Astrocyte (in vitro differentiated cells and primary cell): ENCODE data around the gene SPTLC3. TPM values are rescaled to one million over a fixed set of nuclear protein-coding genes. Genes with fewer than 3 reads are reported as not detected.

ENCODE experiments used
- DNase-seq: peaks from one replicate; pipeline ENCODE4 v3.0.0-alpha.2; 2010; ENCODE audit warnings: low read depth
- FAIRE-seq: peaks from 2 replicates; lab custom pipeline; 2011; peaks lifted over from hg19 to GRCh38; lab: Jason Lieb, UNC
- H2AFZ ChIP-seq: 2 replicates; pipeline ENCODE4 v1.6.0; 2012; ENCODE audit warnings: low read depth, low read length, inconsistent platforms
- H3K27ac ChIP-seq: 2 replicates; pipeline ENCODE4 v1.5.1; 2011; ENCODE audit warnings: low read depth, low read length, inconsistent platforms
- H3K27me3 ChIP-seq: 2 replicates; pipeline ENCODE4 v1.6.0; 2011; ENCODE audit warnings: low read length, inconsistent platforms; ENCODE audit not compliant: insufficient read depth
- H3K36me3 ChIP-seq: 2 replicates; pipeline ENCODE4 v1.5.1; 2011; ENCODE audit warnings: low read length, inconsistent platforms; ENCODE audit not compliant: insufficient read depth
- H3K4me1 ChIP-seq: 2 replicates; pipeline ENCODE4 v1.5.1; 2011; ENCODE audit warnings: low read length, inconsistent platforms; ENCODE audit not compliant: insufficient read depth
- H3K4me2 ChIP-seq: 2 replicates; pipeline ENCODE4 v1.6.0; 2012; ENCODE audit warnings: low read length, inconsistent platforms
- H3K4me3 ChIP-seq: 2 replicates; pipeline ENCODE4 v1.5.1; 2011; ENCODE audit warnings: low read depth, mild to moderate bottlenecking, low read length, inconsistent platforms; ENCODE audit not compliant: insufficient read depth
- H3K79me2 ChIP-seq: 2 replicates; pipeline ENCODE4 v1.6.0; 2012; ENCODE audit warnings: mild to moderate bottlenecking, low read length, inconsistent platforms; ENCODE audit not compliant: insufficient read depth
- H3K9ac ChIP-seq: 2 replicates; pipeline ENCODE4 v1.6.0; 2012; ENCODE audit warnings: mild to moderate bottlenecking, low read length, inconsistent platforms
- H3K9me3 ChIP-seq: 2 replicates; pipeline ENCODE4 v1.5.1; 2012; ENCODE audit warnings: low read depth, mild to moderate bottlenecking, low read length, inconsistent platforms; ENCODE audit not compliant: insufficient read depth
- H4K20me1 ChIP-seq: 2 replicates; pipeline ENCODE4 v1.6.0; 2012; ENCODE audit warnings: low read length, inconsistent platforms; ENCODE audit not compliant: insufficient read depth
- H3K27ac Mint-ChIP-seq: one replicate; pipeline ENCODE4 v1.8.0; 2021; ENCODE audit warnings: mild to moderate bottlenecking, mixed read lengths; ENCODE audit not compliant: unreplicated experiment
- H3K27me3 Mint-ChIP-seq: one replicate; pipeline ENCODE4 v1.8.0; 2021; ENCODE audit warnings: low read depth, mixed read lengths; ENCODE audit not compliant: unreplicated experiment
- H3K36me3 Mint-ChIP-seq: one replicate; pipeline ENCODE4 v1.8.0; 2021; ENCODE audit warnings: low read depth, mixed read lengths; ENCODE audit not compliant: unreplicated experiment
- H3K4me1 Mint-ChIP-seq: one replicate; pipeline ENCODE4 v1.8.0; 2021; ENCODE audit warnings: low read depth, mixed read lengths; ENCODE audit not compliant: unreplicated experiment
- H3K4me3 Mint-ChIP-seq: one replicate; pipeline ENCODE4 v1.8.0; 2021; ENCODE audit warnings: mild to moderate bottlenecking, moderate library complexity, mixed read lengths; ENCODE audit not compliant: unreplicated experiment
- H3K9me3 Mint-ChIP-seq: one replicate; pipeline ENCODE4 v1.8.0; 2021; ENCODE audit warnings: mild to moderate bottlenecking, mixed read lengths; ENCODE audit not compliant: unreplicated experiment
- CTCF ChIP-seq: IDR thresholded peaks from 2 replicates; pipeline ENCODE4 v1.5.1; 2011; ENCODE audit warnings: low read depth, mild to moderate bottlenecking, inconsistent platforms, low read length, moderate library complexity; ENCODE audit not compliant: insufficient read depth
- EZH2 ChIP-seq: IDR thresholded peaks from 2 replicates; pipeline ENCODE4 v1.6.1; 2012; ENCODE audit warnings: mild to moderate bottlenecking, low read length, inconsistent platforms; ENCODE audit not compliant: insufficient read depth
- total RNA-seq: library from RNA; stranded (reverse); gene quantifications from 2 replicates; pipeline ENCODE4 v1.2.1, GENCODE V29; 2021

SPTLC3 gene
- total RNA-seq, 1 donor from 2014 or later: 5.7 TPM

- H3K27me3 ChIP-seq: no peaks in the 10 kb centered on the region
- no peak overlapping the region for H3K4me2 ChIP-seq
- DNase-seq (no peak), FAIRE-seq (no peak)
- Mint-ChIP-seq H3K36me3 (no peaks in the 10 kb centered on the region), H3K27ac (no peak overlapping the region), H3K4me3 (no peak overlapping the region), H3K4me1 (peaks cover 34% of the 10 kb centered on the region), H3K9me3 (no peaks in the 10 kb centered on the region), H3K27me3 (no peaks in the 10 kb centered on the region)
- H3K9ac ChIP-seq: no peak overlapping the region
- no peak overlapping the region for H2AFZ ChIP-seq
- no peaks in the 10 kb centered on the region for H4K20me1 ChIP-seq
- no peak overlapping the region for H3K27ac ChIP-seq
- no peak overlapping the region for H3K4me3 ChIP-seq
- TF ChIP-seq EZH2 (no peak), CTCF (no peak)
- no peaks in the 10 kb centered on the region for H3K79me2 ChIP-seq
- no peaks in the 10 kb centered on the region for H3K36me3 ChIP-seq
- H3K4me1 ChIP-seq: peaks cover 14% of the 10 kb centered on the region
- no peaks in the 10 kb centered on the region for H3K9me3 ChIP-seq
These were observed 1.2 kb upstream of the SPTLC3 start for GRCh38 chr20:13007596-13007995.

GRCh38 chr20:13009682-13010406 lies 1.1 kb downstream of the SPTLC3 start:
- peak overlapping the region; percentile 55 for H3K4me3 Mint-ChIP-seq
- H3K36me3 Mint-ChIP-seq: no peaks in the 10 kb centered on the region
- peak overlapping the region; percentile 24 for H3K27ac Mint-ChIP-seq
- H3K4me1 Mint-ChIP-seq: peaks cover 44% of the 10 kb centered on the region
- peak; percentile 98 for DNase-seq
- H3K27me3 Mint-ChIP-seq: no peaks in the 10 kb centered on the region
- no peaks in the 10 kb centered on the region for H3K27me3 ChIP-seq
- H3K9me3 Mint-ChIP-seq: no peaks in the 10 kb centered on the region
- H3K79me2 ChIP-seq: no peaks in the 10 kb centered on the region
- peak overlapping the region; percentile 63 for H3K9ac ChIP-seq
- H2AFZ ChIP-seq: peak overlapping the region; percentile 74
- H4K20me1 ChIP-seq: no peaks in the 10 kb centered on the region
- H3K9me3 ChIP-seq: no peaks in the 10 kb centered on the region
- peak; percentile 54 for FAIRE-seq
- H3K36me3 ChIP-seq: no peaks in the 10 kb centered on the region
- TF ChIP-seq EZH2 (no peak), CTCF (no peak)
- H3K27ac ChIP-seq: peak overlapping the region; percentile 22
- peak overlapping the region; percentile 49 for H3K4me3 ChIP-seq
- peak overlapping the region; percentile 82 for H3K4me2 ChIP-seq
- peaks cover 17% of the 10 kb centered on the region for H3K4me1 ChIP-seq

GRCh38 chr20:13012886-13013285 lies 4.1 kb downstream of the SPTLC3 start:
- H3K27ac ChIP-seq: no peak overlapping the region
- no peaks in the 10 kb centered on the region for H3K27me3 ChIP-seq
- H3K4me1 Mint-ChIP-seq: peaks cover 40% of the 10 kb centered on the region
- FAIRE-seq (no peak), DNase-seq (no peak)
- no peaks in the 10 kb centered on the region for H3K36me3 ChIP-seq
- H3K4me3 Mint-ChIP-seq: no peak overlapping the region
- H3K79me2 ChIP-seq: no peaks in the 10 kb centered on the region
- H3K27ac Mint-ChIP-seq: no peak overlapping the region
- H3K4me3 ChIP-seq: no peak overlapping the region
- H3K9me3 ChIP-seq: no peaks in the 10 kb centered on the region
- H3K4me2 ChIP-seq: no peak overlapping the region
- H3K9me3 Mint-ChIP-seq: peaks cover 4% of the 10 kb centered on the region
- no peaks in the 10 kb centered on the region for H4K20me1 ChIP-seq
- peaks cover 11% of the 10 kb centered on the region for H3K4me1 ChIP-seq
- TF ChIP-seq CTCF (no peak), EZH2 (no peak)
- H3K27me3 Mint-ChIP-seq: no peaks in the 10 kb centered on the region
- H3K36me3 Mint-ChIP-seq: no peaks in the 10 kb centered on the region
- no peak overlapping the region for H3K9ac ChIP-seq
- H2AFZ ChIP-seq: no peak overlapping the region
